Endothelial cell of umbilical vein (primary cell): ENCODE results near the gene ADARB1.

Experiments used
- EZH2 ChIP-seq: IDR thresholded peaks from 2 replicates; pipeline ENCODE4 v1.6.1; 2012; ENCODE audit warnings: borderline replicate concordance, low read depth, mild to moderate bottlenecking, moderate library complexity, low read length, inconsistent platforms; ENCODE audit not compliant: severe bottlenecking
- MYC ChIP-seq: IDR thresholded peaks from one replicate; pipeline ENCODE4 v1.6.1; 2011; ENCODE audit warnings: mild to moderate bottlenecking, low read depth, low read length
- POLR2A ChIP-seq: IDR thresholded peaks from 2 replicates; pipeline ENCODE4 v1.6.1; 2012; ENCODE audit warnings: low read depth, mild to moderate bottlenecking, control low read depth, low read length
- POLR2AphosphoS5 ChIP-seq: IDR thresholded peaks from 2 replicates; pipeline ENCODE4 v1.6.1; 2012; ENCODE audit warnings: low read depth, mild to moderate bottlenecking, control low read depth, low read length, moderate library complexity; ENCODE audit not compliant: insufficient read depth
- TF ChIP-seq, protein P1 (sequence below), 2 donors: IDR thresholded peaks; 1 replicate in 1 of 2; 2 replicates in 1 of 2; pipeline ENCODE4 v1.5.1; 2011; ENCODE audit warnings: low read length in 2 of 2, mild to moderate bottlenecking in 2 of 2, moderate library complexity in 2 of 2, control low read depth in 1 of 2, inconsistent platforms in 1 of 2, low read depth in 1 of 2; ENCODE audit not compliant: insufficient read depth in 1 of 2; ENCODE audit errors: extremely low read depth in 1 of 2
- TF ChIP-seq, protein P2 (sequence below): IDR thresholded peaks from 2 replicates; pipeline ENCODE4 v1.6.1; 2011; ENCODE audit not compliant: insufficient read depth, insufficient read length

DNA sequence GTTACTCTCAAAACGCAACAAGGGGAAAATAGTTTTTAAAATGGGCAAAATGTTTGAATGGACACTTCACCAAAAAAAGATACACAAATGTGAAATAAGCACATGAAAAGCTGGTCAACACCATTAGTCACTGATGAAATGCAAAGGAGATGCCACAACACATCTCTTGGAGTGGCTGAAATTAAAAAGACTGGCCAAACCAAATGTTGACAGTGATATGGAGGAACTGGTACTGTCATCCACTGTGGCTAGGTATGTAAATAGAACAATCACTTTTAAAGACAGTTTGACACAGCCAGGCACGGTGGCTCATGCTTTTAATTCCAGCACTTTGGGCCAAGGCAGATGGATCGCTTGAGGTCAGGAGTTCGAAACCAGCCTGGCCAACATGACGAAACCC lies 122.2 kb downstream of the ADARB1 start:
- TF ChIP-seq, protein P1, sequence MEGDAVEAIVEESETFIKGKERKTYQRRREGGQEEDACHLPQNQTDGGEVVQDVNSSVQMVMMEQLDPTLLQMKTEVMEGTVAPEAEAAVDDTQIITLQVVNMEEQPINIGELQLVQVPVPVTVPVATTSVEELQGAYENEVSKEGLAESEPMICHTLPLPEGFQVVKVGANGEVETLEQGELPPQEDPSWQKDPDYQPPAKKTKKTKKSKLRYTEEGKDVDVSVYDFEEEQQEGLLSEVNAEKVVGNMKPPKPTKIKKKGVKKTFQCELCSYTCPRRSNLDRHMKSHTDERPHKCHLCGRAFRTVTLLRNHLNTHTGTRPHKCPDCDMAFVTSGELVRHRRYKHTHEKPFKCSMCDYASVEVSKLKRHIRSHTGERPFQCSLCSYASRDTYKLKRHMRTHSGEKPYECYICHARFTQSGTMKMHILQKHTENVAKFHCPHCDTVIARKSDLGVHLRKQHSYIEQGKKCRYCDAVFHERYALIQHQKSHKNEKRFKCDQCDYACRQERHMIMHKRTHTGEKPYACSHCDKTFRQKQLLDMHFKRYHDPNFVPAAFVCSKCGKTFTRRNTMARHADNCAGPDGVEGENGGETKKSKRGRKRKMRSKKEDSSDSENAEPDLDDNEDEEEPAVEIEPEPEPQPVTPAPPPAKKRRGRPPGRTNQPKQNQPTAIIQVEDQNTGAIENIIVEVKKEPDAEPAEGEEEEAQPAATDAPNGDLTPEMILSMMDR (IDR thresholded peaks at IDR 0.05; ENCODE audit: extremely low read depth in 1 of 2, insufficient read depth in 1 of 2, low read depth in 1 of 2, low read length in 2 of 2): no peak
- TF ChIP-seq EZH2 (no peak), POLR2A (no peak), POLR2AphosphoS5 (no peak), MYC (no peak)
- TF ChIP-seq, protein P2, sequence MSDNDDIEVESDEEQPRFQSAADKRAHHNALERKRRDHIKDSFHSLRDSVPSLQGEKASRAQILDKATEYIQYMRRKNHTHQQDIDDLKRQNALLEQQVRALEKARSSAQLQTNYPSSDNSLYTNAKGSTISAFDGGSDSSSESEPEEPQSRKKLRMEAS: no peak
